ENCODE data around the gene STRIT1. TPM values are rescaled to one million over a fixed set of nuclear protein-coding genes. Genes with fewer than 3 reads are reported as not detected.

Gene STRIT1
- total and polyA plus RNA-seq, 10 of the 15 experiments (the other 5 are each of a cell fraction or from before 2014, with no cell fraction given): not detected

DNA sequence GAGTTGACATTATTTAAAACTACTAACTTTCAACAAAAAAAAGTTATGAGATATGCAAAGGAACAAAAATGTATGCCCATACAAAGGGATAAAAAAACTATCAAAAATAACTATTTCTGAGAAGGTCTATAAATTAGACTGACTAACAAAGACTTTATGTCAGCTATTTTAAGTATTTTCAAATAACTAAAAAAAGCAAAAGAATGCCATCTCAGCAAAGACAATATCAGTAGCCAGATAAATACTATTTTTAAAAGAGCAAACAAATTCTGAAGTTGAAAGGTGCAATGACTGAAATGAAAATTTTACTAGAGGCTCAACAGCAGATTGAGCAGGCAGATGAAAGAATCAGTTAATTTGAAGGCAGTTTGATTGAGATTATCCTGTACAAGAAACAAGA is 3.6 kb upstream of the STRIT1 start:
- FAIRE-seq (no peak), ATAC-seq (no peak), DNase-seq (ENCODE audit: low read depth, low spot score) (no peak)
- no peak overlapping the region for H3K27ac ChIP-seq (ENCODE audit: control insufficient read depth, insufficient read depth)
- H3K79me2 ChIP-seq (ENCODE audit: control insufficient read depth, insufficient read depth, low read length): no peaks in the 10 kb centered on the region
- ChIA-PET SMC1A (ENCODE audit: uncharacterized antibody, unreplicated experiment) (interaction anchor here (1.9 kb wide), 1 partner anchor 10 kb away, joined by 5 read pairs; no protein-coding TSS in a partner anchor), CTCF (no interaction called here), RAD21 (ENCODE audit: unreplicated experiment) (no interaction called here), POLR2A (no interaction called here)
- H2AFZ ChIP-seq (ENCODE audit: control insufficient read depth, low read depth, low read length): no peak overlapping the region
- no peak overlapping the region for H3K9ac ChIP-seq (ENCODE audit: control insufficient read depth, insufficient read depth, low read length)
- TF ChIP-seq CBX5 (IDR thresholded peaks at IDR 0.05; ENCODE audit: low read depth): no peak
- TF ChIP-seq NBN (IDR thresholded peaks at IDR 0.05): no peak
- no peak for TF ChIP-seq IKZF1 (conservative IDR thresholded peaks at IDR 0.05)
- no peak for TF ChIP-seq CHD2 (IDR thresholded peaks at IDR 0.05; ENCODE audit: borderline replicate concordance, low read depth, low read length)
- TF ChIP-seq TCF3 (IDR thresholded peaks at IDR 0.05; ENCODE audit: borderline replicate concordance, insufficient read depth, low read depth, low read length): no peak
- TF ChIP-seq MTA3 (IDR thresholded peaks at IDR 0.05; ENCODE audit: borderline replicate concordance, low read length): no peak
- no peak for TF ChIP-seq YY1 (IDR thresholded peaks at IDR 0.05; ENCODE audit: low read depth, low read length)
- no peak for TF ChIP-seq ZNF217 (IDR thresholded peaks at IDR 0.05)
- TF ChIP-seq SRF (IDR thresholded peaks at IDR 0.05; ENCODE audit: low read depth in 2 of 2, low read length in 2 of 2): no peak
- TF ChIP-seq EZH2 (IDR thresholded peaks at IDR 0.05; ENCODE audit: borderline replicate concordance, control insufficient read depth, low read depth, low read length): no peak
- no peak for TF ChIP-seq ZZZ3 (IDR thresholded peaks at IDR 0.05; ENCODE audit: control insufficient read depth, insufficient read length, low read depth)
- no peak for TF ChIP-seq BHLHE40 (IDR thresholded peaks at IDR 0.05; ENCODE audit: borderline replicate concordance in 1 of 2, low read depth in 2 of 2, low read length in 1 of 2)
- no peak for TF ChIP-seq CHD1 (IDR thresholded peaks at IDR 0.05; ENCODE audit: low read depth, low read length)
- no peak for TF ChIP-seq HDGF (IDR thresholded peaks at IDR 0.05)
- no peak for TF ChIP-seq NFIC (IDR thresholded peaks at IDR 0.05; ENCODE audit: low read depth, low read length)
- TF ChIP-seq, protein P1, sequence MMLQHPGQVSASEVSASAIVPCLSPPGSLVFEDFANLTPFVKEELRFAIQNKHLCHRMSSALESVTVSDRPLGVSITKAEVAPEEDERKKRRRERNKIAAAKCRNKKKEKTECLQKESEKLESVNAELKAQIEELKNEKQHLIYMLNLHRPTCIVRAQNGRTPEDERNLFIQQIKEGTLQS (IDR thresholded peaks at IDR 0.05; ENCODE audit: borderline replicate concordance, extremely low read depth, low read depth, low read length): no peak
- no peak for TF ChIP-seq KDM1A (IDR thresholded peaks at IDR 0.05; ENCODE audit: borderline replicate concordance)
- H4K20me1 ChIP-seq (ENCODE audit: control insufficient read depth, insufficient read depth): no peaks in the 10 kb centered on the region
- no peak overlapping the region for H3K4me2 ChIP-seq (ENCODE audit: control insufficient read depth, insufficient read depth)
- no peak overlapping the region for H3K4me3 ChIP-seq
- no TSS peak for BruUV-seq (replicated peaks)
- intact Hi-C loops (cut with micrococcal nuclease; ENCODE audit: unreplicated experiment): no loop called here
- no peaks in the 10 kb centered on the region for H3K4me1 ChIP-seq (ENCODE audit: control insufficient read depth, insufficient read depth, low read length)
- H3K9me3 ChIP-seq (replicated peaks; ENCODE audit: control insufficient read depth, insufficient read depth, low read length): no peaks in the 10 kb centered on the region
- no peaks in the 10 kb centered on the region for H3K36me3 ChIP-seq (ENCODE audit: control insufficient read depth in 2 of 2, insufficient read depth in 2 of 2, low read length in 1 of 2)
- in situ Hi-C loops (cut with MboI): no loop called here
- no peaks in the 10 kb centered on the region for H3K27me3 ChIP-seq (replicated peaks in 1 of 2; ENCODE audit: control insufficient read depth in 2 of 2, insufficient read depth in 2 of 2, low read length in 1 of 2)
